HG03066 (cell line): ENCODE measurements around the gene MEGF6.

Experiments
- ATAC-seq: cut with Tn5 transposase; IDR thresholded peaks from one replicate; pipeline ENCODE4 v1.9.1; 2021; ENCODE audit warnings: low read depth; ENCODE audit not compliant: unreplicated experiment

Gene MEGF6

DNA sequence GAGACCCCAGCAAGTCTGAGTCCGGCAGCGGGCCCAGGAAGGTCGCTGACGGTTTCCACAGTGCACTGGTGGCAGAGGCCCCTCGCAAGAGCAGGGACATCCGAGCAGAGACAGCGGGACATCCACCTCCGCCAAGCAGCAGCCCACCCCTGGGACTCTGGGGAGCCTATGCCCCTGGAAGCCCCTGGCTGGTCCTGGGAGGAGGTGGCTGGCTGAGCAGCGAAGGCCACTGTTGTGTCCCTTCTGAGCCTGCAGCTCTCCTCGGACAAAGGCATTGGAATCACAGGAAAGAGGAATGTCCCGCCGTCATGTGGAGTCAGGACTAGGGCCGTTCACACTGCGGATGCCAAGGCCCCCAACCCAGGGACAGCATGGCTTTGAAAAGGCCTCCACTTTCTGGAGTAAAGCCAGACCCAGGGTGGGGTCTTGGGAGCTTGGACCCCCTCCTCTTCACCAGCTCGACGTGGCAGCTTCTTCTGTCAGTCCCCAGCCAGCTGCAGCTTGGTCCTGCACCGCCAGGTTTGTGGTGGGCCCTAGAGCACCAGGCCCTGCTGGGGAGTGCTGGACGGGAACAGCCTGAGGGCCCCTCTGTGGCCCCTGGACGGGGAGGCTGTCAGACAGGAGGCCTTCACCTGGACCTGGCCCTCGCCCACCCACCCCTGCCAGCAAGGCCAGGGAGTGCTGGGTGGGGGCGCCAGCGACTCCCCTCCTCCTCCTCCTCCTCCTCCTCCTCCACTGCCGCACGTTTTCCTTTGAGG, 1.4 kb downstream of the MEGF6 start:
- no peak for ATAC-seq

DNA sequence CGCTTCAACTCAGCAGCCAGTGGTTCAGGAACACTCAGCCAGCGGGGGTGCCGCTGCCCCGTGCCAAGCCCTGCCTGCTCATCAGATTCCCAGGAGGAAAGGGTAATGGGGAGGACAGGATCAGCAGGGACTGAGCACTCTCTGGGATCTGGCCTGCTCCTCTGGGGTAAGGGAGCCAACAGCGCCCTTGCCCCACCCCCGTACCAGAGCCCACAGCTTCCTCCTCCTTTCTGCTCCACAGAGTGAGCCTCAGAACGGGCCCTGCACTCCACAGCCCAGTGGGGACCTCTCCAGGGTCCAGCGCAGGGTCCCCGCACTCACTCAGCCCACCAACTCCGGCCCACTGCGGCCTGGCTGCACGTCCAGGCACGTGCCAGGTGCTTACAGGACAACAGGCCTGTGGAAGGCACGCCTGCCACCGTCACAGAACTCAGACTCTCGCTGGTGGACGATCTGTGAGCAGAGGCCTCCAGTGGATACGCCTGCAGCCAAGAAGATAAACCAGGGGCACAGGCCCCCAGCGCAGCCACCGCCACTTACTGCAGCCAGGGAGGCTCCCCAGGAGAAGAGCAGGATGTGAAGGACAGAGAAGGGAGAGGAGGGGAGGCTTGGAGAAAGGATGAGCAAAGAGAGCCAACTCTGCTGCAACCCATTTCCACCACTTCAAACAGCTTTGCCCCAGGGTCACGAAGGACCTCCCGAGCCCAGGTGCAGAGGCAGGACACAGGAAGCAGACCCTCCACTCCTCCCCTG, 2.1 kb downstream of the MEGF6 start:
- no peak for ATAC-seq

DNA sequence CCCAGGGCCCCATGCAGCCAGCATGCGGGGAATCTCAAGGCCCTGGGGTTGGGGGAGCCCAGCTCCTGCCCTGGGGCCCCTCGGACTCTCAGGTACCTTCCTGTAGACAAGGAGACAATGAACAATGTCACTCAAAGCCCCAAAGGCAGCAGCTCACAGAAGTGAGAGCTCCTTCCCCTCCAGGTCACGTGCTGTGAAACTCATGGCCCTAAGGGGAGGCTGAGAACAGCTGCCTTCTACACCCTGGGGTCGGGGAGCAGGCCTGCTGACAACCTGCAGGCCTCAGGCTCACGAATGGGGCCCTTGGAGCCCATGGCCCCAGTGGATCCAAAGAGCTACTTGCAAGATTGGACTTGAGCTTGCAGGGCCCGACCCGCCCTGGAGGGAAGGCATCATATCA, 3.2 kb downstream of the MEGF6 start:
- no peak for ATAC-seq

DNA sequence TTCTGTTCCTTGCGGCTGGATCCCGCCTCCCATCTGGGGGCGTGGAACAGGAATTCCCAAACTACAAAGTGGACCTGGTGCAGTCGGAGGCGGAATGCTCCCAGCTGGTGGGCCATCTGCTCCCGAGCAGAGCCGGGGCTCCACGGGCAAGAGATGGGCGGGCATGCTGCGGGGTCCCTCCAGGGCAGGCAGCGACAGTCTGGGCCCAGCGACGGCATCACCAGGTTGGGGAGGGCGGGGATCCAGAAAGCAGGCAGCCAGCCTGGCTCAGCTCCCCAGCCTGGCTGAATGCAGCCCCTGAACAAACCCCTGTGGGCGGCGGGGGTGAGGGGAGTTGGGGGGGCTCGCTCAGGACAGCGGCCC, 3.6 kb downstream of the MEGF6 start:
- ATAC-seq = no peak

DNA sequence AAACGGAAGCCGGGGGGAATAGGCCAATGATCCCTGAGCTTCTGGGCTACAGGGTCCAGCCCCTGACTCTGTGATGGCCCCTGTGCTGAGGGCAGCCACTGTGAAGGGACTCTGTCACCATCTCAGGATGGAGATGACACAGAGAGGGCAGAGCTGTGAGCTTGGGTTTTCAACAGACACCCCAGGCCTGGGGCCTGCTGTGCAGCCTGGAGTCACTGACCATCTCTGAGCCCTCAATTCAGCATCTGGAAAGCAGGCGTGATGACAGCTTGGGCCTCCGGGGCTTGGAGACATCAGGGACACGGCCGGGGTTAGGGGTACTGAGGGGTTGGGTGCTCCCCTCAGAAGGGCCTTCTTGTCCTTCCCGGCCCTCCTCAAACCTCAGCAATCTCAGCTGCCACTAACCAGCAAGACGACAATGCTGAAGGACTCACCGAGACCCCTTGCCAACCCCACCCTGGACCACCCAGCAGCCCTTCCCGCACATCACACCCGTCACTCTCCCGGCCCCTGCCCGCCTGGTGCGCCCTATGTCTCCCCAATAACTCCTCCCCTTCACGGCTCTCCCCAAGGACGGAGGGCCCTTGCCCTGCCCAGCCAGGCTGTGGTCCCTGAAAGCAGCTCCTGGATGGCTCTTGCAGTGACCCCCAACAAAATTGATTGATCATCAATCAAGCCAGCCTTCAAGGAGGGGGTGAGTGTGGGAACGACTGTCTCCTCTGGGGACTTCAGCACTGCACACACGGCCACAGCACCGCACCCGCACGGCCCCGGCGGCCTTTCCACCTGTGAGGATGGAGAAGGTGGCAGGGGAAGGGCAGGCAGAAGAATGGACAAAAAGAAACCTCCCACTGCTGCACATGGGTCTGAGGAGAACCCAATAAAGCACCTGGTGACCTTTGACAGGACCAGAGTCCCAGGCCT, 4.3 kb downstream of the MEGF6 start:
- ATAC-seq = no peak

DNA sequence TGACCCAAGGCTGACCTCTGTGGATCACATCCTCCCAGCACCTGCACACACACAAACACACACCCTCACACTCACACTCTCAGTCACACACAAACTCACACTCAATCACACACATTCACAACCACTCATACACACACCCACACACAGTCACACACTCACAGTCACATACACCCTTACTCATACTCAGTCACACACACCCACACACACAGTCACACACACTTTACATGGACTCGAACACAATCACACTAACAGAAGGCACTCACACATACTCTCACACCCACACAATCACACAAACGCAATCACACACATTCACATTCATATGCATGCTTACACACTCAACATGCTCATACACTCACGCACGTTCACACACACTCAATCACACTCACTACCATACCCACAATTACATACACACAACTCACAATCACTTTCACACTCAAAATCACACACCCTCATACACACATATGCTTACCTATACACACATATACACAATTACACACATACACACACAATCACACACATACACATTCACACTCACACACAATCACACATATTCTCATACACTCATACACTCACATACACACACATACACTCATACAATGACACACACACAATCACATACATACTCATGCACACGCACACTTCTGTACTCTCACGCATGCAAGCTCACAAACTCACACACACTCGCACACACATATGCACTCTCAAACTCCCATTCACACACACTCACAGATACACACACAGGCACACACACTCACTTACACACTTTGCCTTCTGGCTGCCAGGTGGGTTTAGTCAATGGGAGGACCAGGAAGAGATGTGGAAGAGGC, 6.1 kb downstream of the MEGF6 start:
- ATAC-seq = no peak

DNA sequence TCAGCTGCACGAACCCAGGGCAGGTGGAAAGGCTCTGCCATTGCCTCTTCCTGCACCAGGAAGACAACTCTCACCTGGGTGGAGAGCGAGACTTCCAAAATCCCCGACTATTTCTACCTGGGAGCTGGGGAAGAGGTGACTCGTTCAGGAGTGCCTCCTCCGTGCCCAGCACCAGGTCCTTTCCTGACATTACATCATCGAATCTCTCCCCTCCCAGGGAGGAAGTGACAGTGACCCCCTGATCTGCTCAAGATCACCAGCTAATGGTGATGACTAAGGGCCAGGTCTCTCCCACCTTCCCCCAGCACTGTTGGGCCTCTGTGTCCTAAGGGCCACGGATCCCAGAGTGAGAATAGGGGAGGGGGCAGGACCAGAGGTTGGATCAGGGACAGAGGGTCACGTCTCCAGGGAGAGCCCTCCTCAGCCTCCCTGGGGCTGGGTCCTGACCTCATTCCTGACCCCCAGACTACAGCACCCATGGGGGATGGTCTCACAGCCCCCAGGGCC, 6.8 kb downstream of the MEGF6 start:
- ATAC-seq = no peak

DNA sequence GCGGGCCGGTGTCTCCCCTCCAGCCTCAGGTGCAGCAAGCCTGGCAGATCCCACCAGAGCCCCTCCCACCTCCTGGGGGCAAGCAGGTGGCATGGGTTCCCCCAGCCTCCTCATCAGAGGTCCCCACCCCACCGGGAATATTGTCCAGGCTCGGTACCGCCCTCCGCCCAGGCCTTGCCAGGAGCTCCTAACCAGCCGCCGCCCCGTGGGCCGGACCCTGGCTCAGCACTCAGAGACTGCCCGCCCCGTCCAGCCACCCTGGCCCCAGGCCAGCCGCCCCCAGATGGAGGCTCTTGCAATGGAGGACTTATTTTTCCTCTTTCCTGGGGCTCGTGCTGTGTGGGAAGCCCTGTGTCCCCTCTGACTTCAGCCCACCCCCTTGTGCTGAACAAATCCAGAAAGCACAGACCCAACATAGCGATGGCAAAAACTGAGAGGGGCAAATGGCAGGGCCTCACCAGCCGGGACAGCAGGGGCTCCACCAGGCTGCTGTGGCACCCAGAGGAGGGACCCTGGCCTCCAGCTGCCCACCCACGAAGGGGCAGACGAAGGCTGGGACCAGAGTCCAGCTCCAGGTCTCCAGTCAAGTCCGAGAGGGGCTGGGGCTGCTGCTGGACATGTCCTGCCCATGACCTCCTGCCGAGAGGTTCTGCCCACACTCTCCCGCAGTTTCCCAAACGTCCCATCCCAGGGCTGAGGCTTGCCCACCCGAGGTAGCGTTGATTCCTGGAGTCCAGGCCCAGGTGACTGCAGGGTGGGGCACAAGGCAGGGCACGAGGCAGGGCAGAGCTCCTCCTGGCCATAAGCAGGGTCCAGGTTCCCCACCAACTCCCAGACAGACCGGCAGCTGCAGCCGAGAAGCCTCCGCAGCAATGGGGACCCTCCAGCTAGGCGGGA, 7.5 kb downstream of the MEGF6 start:
- no peak for ATAC-seq

DNA sequence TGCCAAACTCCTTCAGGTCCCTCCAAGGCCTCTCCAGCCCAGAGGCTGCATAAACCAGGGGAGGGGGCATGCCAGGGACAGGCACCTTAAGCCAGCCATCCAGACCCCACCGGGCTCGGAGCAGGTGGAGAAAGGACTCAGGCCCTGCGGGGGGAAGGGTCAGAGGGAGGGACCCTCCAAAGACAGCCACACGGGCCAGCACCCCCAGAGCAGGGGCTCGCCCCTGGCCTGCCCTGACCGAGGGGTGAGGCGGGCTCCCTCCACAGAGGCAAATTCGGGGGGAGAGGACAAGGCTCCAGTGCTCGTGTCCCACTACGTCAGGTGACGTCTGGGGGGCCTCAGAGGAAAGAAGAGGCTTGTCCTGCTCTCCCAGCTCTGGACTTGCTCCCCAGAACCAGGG, 8.2 kb downstream of the MEGF6 start:
- ATAC-seq = no peak

DNA sequence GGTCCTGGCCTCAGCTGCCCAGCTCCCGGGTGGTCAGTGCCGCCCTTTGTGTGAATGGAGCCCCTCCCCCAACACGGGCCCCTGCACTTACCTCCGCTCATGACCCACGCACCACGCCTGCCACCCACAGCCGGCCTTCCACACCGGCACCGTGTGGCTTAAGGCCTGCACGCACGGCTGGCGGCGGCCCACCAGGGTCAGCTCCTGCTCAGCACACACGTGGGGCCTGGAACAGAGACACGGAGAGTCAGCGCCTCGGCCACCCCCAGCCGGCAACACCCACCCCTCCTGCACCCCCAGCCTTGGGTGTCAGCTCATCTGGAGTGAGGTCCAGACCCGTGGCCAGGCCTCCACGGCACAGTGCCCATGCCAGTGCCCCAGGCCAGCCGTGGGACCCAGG, 8.9 kb downstream of the MEGF6 start:
- ATAC-seq = no peak

DNA sequence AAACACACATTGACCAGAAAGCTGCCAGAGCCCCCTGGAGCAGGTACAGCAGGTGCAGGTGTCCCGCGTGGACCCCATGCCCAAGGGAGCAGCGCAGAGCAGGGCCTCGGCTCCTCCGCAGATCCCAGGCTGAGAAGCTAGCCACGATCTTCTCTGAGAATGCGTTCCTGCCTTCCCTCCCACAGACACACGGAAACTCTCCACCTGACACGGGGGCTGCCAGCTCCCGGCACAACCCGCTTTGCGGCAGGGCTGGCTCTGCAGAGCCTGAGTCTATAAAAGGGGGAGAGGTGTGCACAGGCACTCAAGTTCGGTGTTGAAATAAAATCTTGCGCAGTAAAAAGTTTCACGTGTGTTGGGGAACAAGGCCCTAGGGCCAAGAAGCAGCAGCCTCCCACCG, 9.6 kb downstream of the MEGF6 start:
- no peak for ATAC-seq

DNA sequence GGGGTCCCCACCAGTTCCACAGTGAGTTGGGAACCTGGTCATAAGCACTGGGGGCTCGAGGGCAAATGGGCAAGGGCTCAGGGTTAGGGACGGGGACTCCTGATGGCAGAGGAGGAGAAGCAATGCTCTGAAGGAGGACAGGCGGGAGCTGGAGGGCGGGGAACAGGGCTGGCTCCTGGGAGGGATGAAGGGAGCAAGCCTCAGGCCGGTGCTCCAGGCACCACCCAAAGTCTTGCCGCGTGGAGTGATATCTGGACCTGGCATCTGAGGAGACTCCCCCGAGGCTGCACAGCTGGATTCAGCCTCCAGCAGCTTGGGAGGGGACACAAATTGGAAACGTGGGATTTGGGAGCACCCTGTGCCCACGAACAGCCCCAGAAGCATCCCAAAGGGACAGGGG, 11.0 kb downstream of the MEGF6 start:
- no peak for ATAC-seq

DNA sequence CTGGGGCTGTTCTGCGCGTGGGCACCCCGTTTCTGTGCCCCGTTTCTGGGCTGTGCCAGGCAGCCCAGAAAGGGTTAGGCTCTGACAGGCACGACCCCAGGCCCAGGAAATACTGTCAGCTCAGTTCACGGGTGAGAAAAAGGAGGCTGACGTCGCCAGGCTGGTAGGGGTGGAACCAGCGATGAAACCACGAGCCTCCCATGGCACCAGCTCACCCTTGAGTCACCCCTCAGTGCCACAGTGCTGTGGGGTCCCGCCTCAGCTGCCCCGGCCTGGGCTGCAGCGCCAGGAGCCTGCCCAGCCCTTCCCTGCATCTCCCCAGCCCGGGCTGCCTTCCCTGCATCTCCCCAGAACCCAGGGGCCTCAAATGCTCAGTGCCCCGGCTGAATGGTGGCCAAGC, 11.5 kb downstream of the MEGF6 start:
- ATAC-seq = no peak

DNA sequence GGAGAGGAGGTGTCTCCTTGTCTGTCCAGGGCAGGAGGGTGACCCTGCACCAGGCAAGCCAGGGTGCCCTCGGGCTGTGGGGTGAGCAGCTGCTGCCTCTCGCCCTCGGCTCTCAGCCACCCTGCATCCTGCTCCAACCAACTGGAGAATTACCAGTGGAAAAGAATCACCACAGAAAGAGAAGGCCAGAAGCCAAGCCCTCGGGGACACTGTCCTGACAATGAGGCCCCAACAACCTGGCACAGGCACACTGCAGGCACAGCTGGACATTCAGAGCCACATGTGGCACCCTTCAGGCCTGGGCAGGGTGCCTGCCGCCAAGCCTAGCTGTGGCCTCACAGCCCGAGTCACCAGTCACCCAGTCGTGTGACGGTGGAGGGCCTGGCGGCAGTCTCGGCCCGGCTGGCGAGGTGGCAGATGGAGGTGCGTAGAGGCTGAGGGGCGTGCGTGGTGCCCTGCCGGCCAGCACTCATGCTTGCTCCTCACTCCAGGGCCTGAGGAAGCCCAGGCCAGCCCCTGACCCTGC, 12.0 kb downstream of the MEGF6 start:
- no peak for ATAC-seq

DNA sequence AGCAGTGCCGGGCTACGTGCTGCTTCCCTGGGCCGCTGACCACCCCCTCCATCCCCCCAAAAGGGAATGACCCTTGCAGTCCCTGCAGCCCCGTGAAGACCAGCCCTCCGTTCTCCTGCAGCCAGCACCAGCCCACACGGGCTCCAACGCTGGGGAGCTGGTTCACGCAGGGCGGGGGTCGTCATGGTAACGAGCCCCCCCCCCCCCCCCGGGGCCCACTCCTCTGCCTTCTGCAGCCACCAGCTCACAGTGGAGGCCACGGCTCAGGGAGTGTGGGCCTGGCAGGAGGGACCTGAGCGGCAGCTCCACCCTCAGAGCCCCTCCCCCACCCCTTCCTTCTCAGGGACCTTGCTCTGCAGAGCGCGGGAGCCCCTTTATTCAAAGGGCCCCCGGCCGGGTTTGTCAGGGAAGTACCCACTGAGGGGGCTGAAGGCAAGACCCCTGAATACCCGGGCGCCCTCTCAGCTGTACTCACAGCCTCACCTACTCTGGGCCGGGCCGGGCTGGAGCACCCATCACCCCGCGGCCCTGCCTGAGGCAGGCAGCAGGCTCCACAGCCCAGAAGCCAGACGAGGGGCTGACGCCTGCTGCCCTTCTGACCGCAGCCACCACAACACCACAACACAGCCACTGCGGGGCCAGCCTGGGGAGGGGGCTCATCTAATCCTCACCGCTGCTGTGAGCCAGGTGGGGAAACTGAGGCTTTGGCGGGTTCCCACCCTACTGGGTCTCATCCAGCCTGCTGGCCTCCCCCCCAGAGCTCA, 12.6 kb downstream of the MEGF6 start:
- ATAC-seq = no peak

DNA sequence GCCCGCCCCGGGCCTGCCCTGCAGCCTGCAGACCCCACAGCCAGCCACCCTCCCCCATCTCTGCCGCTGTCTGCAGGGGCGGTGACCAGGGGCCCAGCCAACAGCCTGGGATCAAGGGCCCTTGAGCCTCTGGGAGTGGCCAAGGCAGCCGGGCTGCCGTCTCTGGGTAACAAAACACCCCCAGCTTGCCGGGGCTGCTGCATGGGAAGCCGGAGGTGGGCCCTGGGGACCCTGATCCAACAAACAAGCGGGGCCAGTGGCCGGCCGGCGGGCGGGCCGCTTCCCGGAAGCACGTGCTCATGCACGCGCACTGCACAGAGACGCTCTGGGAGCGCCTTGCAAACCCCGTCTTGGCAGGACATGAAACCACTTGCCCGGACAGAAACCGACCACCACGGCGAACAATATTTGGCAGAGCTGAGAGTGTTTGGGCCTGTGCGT, 13.2 kb downstream of the MEGF6 start:
- no peak for ATAC-seq

DNA sequence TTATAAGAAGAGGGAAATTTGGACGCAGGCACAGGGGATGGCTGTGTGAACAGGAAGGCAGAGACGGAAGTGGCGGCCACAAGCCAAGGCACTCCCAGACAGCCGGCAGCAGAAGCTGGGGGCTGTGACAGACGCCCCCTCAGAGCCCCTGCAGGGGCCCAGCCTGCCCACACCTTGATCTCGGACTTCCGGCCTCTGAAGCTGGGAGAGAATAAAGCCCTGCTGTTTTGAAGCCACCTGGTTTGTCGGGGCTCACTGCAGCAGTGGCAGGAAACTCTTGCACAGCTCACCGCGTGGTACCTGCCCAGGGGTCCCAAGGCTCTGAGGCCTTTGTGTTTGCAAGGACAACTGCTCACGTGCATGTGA, 13.7 kb downstream of the MEGF6 start:
- ATAC-seq = no peak
